HG03159 (cell line): Measurements from ENCODE around the gene TTC36.
"Not testable (repeated sequence)": the region's sequence is repeated elsewhere in the genome, so short reads cannot be mapped to it uniquely, and the experiment has no call there.

Experiments
- ATAC-seq: cut with Tn5 transposase; IDR thresholded peaks from one replicate; pipeline ENCODE4 v1.9.1; 2021; ENCODE audit warnings: mild to moderate bottlenecking, moderate library complexity; ENCODE audit not compliant: unreplicated experiment

TTC36 gene, protein sequence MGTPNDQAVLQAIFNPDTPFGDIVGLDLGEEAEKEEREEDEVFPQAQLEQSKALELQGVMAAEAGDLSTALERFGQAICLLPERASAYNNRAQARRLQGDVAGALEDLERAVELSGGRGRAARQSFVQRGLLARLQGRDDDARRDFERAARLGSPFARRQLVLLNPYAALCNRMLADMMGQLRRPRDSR

GRCh38 chr11:118527109-118527508 is at the start of gene TTC36:
Gene TTC36 (plus strand): TSS chr11:118527474. CDS start chr11:118527495, 21 bp downstream.
- ATAC-seq, result no peak

GRCh38 chr11:118481238-118481637 is 46.0 kb upstream of the TTC36 start:
- ATAC-seq, result not testable (repeated sequence)

DNA sequence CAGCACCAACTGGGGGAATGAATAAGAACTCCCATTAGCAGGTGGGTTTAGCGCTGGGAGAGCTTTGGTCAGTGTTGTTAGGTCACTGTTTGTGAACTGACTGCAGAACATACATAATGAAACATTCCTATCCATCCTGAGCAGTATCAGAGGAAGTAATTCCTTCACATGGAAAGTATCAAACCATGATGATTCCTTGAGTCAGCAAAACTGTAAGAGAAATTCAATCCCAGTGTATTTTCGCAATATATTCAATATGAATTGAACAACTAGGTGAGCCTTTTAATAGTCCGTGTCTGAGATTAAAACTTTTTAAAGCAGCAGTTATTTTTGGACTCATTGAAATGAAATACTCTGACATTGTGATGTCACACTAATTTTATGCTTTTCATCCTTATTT is 42.9 kb upstream of the TTC36 start:
- no peak for ATAC-seq

GRCh38 chr11:118485273-118485672 is 42.0 kb upstream of the TTC36 start:
- ATAC-seq, result no peak

DNA sequence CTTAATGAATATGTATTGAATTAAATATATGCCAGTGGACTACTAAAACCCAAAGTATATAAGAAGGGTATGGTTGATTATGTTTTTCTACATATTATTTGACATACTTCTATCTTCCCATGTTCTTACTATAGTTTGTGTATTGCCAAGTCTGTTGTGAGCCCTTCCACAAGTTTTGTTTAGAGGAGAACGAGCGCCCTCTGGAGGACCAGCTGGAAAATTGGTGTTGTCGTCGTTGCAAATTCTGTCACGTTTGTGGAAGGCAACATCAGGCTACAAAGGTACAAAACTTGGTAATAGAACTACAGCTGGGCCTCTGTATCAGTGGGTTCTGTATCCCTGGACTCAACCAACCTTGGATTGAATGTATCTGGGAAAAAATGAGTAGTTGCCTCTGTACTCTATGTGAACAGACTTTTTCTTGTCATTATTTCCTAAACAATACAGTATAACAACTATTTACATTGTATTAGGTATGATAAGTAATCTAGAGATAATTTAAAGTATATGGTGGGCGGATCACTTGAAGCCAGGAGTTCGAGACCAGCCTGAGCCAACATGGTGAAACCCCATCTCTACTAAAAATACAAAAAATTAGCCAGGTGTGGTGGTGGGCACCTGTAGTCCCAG is 38.7 kb upstream of the TTC36 start:
- ATAC-seq, result no peak

DNA sequence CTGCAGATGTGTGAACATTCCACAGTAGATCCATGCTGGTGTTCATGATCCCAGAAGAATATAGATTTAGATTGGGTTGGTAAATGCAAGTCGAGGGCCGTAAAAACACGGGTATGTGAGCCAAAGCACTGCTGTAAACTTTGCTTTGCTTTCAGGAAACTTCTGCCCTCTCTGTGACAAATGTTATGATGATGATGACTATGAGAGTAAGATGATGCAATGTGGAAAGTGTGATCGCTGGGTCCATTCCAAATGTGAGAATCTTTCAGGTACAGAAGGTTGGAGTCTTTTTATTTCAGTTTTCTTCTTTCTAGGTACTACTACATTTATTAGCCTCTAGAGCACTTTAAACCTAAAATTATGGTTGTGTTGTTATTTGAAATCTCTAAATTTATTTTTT is 36.2 kb upstream of the TTC36 start:
- no peak for ATAC-seq

- ATAC-seq, result no peak
Observed at GRCh38 chr11:118497831-118498230, 29.4 kb upstream of the TTC36 start.

GRCh38 chr11:118503216-118503615 is 24.1 kb upstream of the TTC36 start:
- no peak for ATAC-seq

DNA sequence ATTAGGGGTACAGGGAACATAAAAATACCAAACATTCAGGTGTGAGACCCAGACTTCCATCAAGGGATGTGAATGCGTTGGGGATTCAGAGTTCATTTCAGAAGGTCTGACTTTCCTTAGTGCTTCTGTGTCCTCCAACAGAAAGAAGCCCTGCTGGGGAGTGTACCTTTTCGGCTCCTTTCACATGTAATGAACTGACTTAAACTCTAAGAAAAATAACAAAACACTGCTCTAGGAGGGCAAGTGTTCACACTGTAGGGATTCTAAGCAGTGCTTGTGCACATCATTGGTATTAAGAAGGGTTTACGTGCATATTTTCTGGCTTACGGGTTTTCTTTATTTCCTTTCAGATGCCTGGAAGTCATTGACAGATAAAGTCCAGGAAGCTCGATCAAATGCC is 15.7 kb upstream of the TTC36 start:
- no peak for ATAC-seq

- no peak for ATAC-seq
Observed at GRCh38 chr11:118514103-118514502, 13.2 kb upstream of the TTC36 start.

GRCh38 chr11:118519549-118519948 is 7.7 kb upstream of the TTC36 start:
- ATAC-seq, result no peak

GRCh38 chr11:118521892-118522311 is 5.4 kb upstream of the TTC36 start:
- ATAC-seq, result no peak

DNA sequence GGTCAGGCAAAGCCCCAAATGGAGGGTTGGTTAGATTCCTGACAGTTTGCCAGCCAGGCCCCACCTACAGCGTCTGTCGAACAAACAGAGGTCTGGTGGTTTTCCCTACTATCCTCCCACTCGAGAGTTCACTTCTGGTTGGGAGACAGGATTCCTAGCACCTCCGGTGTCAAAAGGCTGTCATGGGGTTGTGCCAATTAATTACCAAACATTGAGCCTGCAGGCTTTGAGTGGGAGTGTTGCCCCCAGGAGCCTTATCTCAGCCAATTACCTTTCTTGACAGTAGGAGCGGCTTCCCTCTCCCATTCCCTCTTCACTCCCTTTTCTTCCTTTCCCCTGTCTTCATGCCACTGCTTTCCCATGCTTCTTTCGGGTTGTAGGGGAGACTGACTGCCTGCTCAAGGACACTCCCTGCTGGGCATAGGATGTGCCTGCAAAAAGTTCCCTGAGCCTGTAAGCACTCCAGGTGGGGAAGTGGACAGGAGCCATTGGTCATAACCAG is 4.7 kb upstream of the TTC36 start:
- no peak for ATAC-seq

DNA sequence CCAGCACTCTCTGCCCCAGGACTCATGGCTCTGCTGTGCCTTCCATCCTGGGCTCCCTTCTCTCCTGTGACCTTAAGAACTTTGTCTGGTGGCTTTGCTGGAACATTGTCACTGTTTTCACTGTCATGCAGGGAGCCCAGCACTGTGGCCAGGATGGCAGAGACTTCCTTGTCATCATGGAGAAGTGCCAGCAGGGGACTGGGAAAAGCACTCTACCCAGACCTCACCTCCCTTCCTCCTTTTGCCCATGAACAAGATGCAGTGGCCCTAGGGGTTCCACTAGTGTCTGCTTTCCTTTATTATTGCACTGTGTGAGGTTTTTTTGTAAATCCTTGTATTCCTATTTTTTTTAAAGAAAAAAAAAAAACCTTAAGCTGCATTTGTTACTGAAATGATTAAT is 2.9 kb upstream of the TTC36 start:
- no peak for ATAC-seq

GRCh38 chr11:118524757-118525470 is 2.4 kb upstream of the TTC36 start:
- ATAC-seq, result no peak

DNA sequence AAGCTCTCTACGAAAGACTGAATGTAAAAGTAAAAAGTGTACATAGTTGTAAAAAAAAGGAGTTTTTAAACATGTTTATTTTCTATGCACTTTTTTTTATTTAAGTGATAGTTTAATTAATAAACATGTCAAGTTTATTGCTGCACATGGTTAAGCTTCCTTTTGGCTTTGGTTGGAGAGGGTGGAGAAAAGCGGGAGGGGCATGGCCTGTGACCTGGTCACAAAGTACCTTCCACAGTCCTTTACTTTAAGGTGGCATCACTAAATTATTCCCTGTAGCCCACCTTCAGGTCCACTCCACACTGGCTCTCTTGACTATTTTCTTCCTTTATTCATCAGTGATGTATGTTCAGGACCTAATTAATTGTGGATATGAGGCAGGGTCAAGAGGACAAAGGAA is 586 bp upstream of the TTC36 start:
- ATAC-seq, result no peak

DNA sequence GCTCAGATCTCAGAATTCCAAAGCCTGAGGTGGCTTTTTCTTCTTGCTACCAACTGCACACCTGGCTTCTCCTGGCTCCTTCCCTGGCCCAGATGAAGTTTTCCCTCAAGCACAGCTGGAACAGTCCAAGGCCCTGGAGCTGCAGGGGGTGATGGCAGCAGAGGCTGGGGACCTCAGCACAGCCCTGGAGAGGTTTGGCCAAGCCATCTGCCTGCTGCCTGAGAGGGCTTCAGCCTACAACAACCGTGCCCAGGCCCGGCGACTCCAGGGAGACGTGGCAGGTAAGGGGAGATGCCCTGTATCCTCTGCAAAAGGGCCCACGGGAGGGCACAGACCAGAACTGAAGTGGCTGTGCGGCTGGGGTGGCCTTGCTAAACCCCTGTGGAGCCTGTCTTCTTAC is 1.2 kb downstream of the TTC36 start:
- no peak for ATAC-seq

DNA sequence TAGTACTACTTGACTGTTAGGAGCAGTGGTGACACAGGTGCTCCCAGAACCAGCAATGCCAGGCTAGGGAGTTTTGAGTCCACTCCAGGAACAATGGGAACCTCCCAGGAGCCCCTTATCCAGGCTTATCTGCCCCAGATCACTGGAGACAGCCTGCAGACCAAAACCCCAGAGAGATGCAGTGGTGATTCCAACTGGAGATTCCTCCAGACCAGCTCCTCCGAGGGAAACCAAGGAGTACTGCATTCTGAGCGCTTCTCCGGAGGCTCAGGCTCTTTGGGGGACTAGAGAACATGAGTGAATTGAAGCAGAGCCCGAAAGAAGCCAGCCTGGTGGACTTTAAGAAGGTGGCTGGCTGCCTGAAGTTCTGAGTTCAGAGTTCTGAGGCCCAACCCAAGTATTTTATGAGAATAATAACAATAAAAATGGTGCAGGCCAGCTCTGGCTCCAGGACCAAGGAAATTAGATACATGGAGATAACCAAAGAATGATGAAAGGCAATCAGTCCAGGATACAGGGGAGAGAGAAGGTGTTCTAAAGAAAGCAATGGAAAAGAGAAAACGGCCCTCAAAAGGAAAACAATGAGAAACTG is 2.4 kb downstream of the TTC36 start:
- ATAC-seq, result no peak

DNA sequence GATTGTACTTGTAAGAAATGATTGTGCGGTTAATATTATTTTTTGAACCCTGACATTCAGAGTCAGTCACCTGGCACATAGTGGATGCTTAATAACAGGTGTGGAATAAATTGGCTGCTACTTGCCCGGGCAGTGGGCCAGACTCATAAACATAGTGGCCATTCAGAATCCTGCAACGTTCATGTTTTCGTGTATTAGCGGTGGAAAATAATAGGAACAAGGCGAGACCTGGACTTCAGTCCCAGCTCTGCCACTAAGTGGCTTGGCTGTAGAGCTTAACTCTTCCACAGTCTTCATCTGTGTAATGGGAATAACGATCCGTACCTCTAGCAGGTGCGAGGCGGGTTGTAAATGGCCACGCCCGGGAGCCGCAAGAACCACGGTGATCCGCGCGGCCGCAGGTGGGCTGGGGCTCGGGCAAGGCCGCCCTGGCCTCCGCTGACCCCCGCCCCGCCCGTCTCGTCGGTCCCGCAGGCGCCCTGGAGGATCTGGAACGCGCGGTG is 3.0 kb downstream of the TTC36 start:
- ATAC-seq, result no peak

DNA sequence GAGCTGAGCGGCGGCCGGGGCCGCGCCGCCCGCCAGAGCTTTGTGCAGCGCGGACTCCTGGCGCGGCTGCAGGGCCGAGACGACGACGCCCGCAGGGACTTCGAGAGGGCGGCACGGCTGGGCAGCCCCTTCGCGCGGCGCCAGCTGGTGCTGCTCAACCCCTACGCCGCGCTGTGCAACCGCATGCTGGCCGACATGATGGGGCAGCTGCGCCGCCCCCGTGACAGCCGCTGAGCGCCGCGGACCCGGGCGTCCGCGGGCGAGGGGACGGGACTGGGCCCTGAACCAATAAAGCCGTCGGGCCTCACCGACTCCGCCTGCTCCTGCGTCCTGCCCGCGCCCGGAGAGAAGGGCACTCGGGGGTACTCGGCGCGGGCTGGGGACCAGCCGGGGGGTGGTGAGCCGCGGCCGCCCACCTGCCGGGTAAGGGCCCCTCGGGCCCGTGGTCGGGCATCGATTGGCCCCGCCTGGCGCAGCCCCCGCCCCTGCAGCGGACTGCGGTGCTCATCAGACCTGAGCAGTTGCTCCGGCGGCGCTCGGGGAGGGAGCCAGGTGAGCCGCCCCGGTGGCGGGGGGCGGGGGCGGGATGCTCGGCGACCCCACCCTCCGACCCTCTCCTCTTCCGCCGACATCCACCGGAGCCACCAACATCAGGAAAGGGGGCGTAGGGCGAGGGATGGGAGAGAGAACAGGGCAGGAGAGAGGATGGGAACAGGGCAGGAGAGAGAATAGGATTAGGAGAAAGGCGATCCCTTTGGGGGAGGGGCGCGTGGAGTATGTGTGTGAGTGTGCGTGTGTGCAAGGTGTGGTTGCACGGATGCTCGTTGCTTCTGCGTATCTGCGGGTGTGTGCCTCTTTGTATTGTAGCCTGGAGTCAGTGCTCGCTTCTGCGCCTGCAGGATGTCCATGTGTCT is 3.7 kb downstream of the TTC36 start, which contains the start of gene TMEM25:
Gene TMEM25 (plus strand): TSS at position 510 of the 914 bp plus-strand sequence. CDS start 610 bp downstream, outside the sequence.
- ATAC-seq, result peak; percentile 70
